ENCODE measurements around the gene ARL10.

The ARL10 gene

GRCh38 chr5:176383961-176384360 is 18.7 kb downstream of the ARL10 start:
- FAIRE-seq: no peak
- no peak for TF ChIP-seq POLR2A (IDR thresholded peaks at IDR 0.05; ENCODE audit: low read depth, low read length)
- no peak for TF ChIP-seq POLR2AphosphoS5 (IDR thresholded peaks at IDR 0.05; ENCODE audit: low read depth, low read length)
- no peak for TF ChIP-seq TAF1 (IDR thresholded peaks at IDR 0.05; ENCODE audit: borderline replicate concordance, low read depth, low read length)
- DNase-seq (ENCODE audit: insufficient read length): no peak

DNA sequence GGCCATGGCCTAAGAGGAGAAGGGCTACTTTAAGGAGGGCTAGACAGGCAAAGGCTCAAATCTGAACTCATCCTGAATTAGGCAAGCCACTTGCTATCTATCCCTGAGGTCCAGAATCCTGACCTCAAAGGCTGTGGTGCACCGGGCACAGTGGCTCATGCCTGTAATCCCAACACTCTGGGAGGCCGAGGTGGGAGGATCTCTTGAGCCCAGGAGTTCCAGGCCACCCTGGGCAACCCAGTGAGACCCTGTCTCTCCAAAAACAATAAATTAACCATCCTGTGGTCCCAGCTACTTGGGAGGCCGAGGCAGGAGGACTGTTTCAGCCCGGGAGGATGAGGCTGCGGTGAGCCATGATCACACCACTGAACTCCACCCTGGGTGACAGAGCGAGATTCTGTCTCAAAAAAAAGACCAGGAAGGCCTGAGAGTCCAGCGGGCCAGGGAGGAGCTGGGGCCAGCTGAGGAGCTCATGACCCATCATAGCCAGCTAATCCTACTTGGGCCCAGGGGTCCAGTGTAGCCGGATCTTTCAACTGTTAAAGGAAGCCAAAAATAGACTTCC is 19.2 kb downstream of the ARL10 start:
- DNase-seq (ENCODE audit: insufficient read length): no peak
- TF ChIP-seq TAF1 (IDR thresholded peaks at IDR 0.05; ENCODE audit: borderline replicate concordance, low read depth, low read length): no peak
- FAIRE-seq: no peak

DNA sequence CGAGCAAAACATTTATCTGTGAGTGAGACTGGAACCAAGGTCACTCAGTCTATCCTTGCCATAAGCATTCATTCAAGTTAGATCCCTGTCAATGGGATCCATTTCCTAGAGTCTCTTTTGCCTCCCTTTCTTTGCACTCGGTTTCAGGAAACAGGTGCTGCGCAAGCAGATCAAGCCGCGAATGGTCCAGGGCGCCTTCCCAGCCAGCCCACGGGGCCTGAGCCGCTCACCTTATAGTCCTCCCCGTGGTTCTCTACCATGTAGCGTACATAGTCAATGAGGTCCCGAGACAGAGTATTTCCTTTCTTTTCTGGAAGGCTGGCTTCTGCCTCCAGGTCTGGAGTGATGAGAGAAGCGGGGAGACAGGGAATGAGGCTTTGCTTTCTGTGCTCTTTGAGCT is 19.7 kb downstream of the ARL10 start:
- no peak for DNase-seq (ENCODE audit: insufficient read length)
- no peak for FAIRE-seq
- TF ChIP-seq POLR2AphosphoS5 (IDR thresholded peaks at IDR 0.05; ENCODE audit: low read depth, low read length) (no peak), POLR2A (IDR thresholded peaks at IDR 0.05; ENCODE audit: low read depth, low read length) (no peak), TAF1 (IDR thresholded peaks at IDR 0.05; ENCODE audit: borderline replicate concordance, low read depth, low read length) (no peak)

- no peak for TF ChIP-seq POLR2AphosphoS5 (IDR thresholded peaks at IDR 0.05; ENCODE audit: low read depth, low read length)
- TF ChIP-seq POLR2A (IDR thresholded peaks at IDR 0.05; ENCODE audit: low read depth, low read length): no peak
- TF ChIP-seq TAF1 (IDR thresholded peaks at IDR 0.05; ENCODE audit: borderline replicate concordance, low read depth, low read length): no peak
- no peak for FAIRE-seq
- DNase-seq (ENCODE audit: insufficient read length): no peak
Observed at GRCh38 chr5:176386491-176386890, 21.2 kb downstream of the ARL10 start.

GRCh38 chr5:176387384-176387925 is 22.2 kb downstream of the ARL10 start:
- DNase-seq (ENCODE audit: insufficient read length) (no peak), FAIRE-seq (peak; percentile 36)
- no peak for TF ChIP-seq POLR2A (IDR thresholded peaks at IDR 0.05; ENCODE audit: low read depth, low read length)
- TF ChIP-seq POLR2AphosphoS5 (IDR thresholded peaks at IDR 0.05; ENCODE audit: low read depth, low read length): no peak
- no peak for TF ChIP-seq TAF1 (IDR thresholded peaks at IDR 0.05; ENCODE audit: borderline replicate concordance, low read depth, low read length)

- no peak for DNase-seq (ENCODE audit: insufficient read length)
- TF ChIP-seq POLR2A (IDR thresholded peaks at IDR 0.05; ENCODE audit: low read depth, low read length) (no peak), TAF1 (IDR thresholded peaks at IDR 0.05; ENCODE audit: borderline replicate concordance, low read depth, low read length) (no peak), POLR2AphosphoS5 (IDR thresholded peaks at IDR 0.05; ENCODE audit: low read depth, low read length) (no peak; the same call in 1 of the 2 replicates)
- FAIRE-seq: peak; percentile 38
Observed at GRCh38 chr5:176388003-176388443, 22.7 kb downstream of the ARL10 start.

- peak; percentile 98 for FAIRE-seq
- DNase-seq (ENCODE audit: insufficient read length): peak; percentile 91
- peak; percentile 67; the same call in 1 of the 2 replicates for TF ChIP-seq TAF1 (IDR thresholded peaks at IDR 0.05; ENCODE audit: borderline replicate concordance, low read depth, low read length)
- TF ChIP-seq POLR2AphosphoS5 (IDR thresholded peaks at IDR 0.05; ENCODE audit: low read depth, low read length): peak; percentile 87
- TF ChIP-seq POLR2A (IDR thresholded peaks at IDR 0.05; ENCODE audit: low read depth, low read length): peak; percentile 91
Observed at GRCh38 chr5:176388444-176389134, 23.3 kb downstream of the ARL10 start, which contains the start of the genes HIGD2A and NOP16. Gene HIGD2A, plus strand, starts transcription at chr5:176388751. Its CDS starts 69 bp downstream, at chr5:176388820. Gene NOP16, minus strand, starts transcription at chr5:176388598. Its CDS starts 59 bp downstream, at chr5:176388539.

DNA sequence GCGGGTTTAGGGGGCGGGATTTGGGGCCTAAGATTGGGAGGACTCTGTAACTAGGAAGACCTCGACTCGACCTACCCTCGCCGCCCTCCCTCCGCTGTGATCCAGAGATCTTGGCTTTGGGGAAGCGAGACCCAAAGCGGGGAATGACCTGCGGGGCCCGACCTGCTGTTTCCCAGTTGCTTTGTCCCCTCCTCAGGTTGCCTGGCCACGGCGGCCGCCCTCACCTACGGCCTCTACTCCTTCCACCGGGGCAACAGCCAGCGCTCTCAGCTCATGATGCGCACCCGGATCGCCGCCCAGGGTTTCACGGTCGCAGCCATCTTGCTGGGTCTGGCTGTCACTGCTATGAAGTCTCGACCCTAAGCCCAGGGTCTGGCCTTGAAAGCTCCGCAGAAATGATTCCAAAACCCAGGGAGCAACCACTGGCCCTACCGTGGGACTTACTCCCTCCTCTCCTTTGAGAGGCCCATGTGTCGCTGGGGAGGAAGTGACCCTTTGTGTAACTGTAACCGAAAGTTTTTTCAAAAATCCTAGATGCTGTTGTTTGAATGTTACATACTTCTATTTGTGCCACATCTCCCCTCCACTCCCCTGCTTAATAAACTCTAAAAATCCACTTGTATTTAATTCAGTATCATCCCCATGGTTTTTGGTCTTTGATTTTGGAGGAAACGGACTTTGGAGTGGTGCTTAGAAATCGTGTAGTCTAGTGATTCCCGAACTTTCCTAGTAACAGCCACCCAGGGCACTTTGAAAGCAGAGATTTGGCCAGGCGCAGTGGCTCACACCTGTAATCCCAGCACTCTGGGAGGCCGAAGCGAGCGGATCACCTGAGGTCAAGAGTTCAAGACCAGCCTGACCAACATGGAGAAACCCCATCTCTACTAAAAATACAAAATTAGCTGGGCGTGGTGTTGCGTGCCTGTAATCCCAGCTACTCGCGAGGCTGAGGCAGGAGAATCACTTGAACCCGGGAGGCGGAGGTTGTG is 24.1 kb downstream of the ARL10 start:
- no peak for FAIRE-seq
- DNase-seq (ENCODE audit: insufficient read length): no peak
- peak; percentile 49; the same call in 1 of the 2 replicates for TF ChIP-seq TAF1 (IDR thresholded peaks at IDR 0.05; ENCODE audit: borderline replicate concordance, low read depth, low read length)
- peak; percentile 87 for TF ChIP-seq POLR2AphosphoS5 (IDR thresholded peaks at IDR 0.05; ENCODE audit: low read depth, low read length)
- peak; percentile 76 for TF ChIP-seq POLR2A (IDR thresholded peaks at IDR 0.05; ENCODE audit: low read depth, low read length)

- DNase-seq (ENCODE audit: insufficient read length): no peak
- FAIRE-seq: no peak
- TF ChIP-seq POLR2A (IDR thresholded peaks at IDR 0.05; ENCODE audit: low read depth, low read length) (0 out of 2 replicates have a peak, but pooled peaks have one; percentile 2), TAF1 (IDR thresholded peaks at IDR 0.05; ENCODE audit: borderline replicate concordance, low read depth, low read length) (no peak), POLR2AphosphoS5 (IDR thresholded peaks at IDR 0.05; ENCODE audit: low read depth, low read length) (no peak)
Observed at GRCh38 chr5:176391479-176391878, 26.2 kb downstream of the ARL10 start.

DNA sequence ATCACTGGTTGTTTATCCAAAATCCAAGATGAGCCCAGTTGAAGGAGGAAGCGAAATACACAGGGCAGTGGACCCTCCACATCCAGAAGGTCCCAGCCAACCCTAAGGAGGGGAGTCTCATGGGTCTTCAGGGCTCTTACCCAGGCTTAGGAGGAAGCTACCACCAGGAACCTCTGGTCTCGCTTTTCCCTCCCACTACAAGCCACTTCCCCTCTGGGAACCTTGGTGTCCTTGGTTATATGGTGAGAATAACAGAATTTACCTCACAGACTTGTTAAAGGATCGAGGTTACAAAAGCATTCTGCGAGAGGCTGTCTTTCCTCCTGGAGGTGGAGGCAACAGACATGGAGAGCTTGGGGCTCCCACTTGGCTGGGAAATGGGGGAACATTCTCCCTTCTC is 26.7 kb downstream of the ARL10 start:
- FAIRE-seq: no peak
- DNase-seq (ENCODE audit: insufficient read length): no peak
- TF ChIP-seq POLR2AphosphoS5 (IDR thresholded peaks at IDR 0.05; ENCODE audit: low read depth, low read length) (no peak), POLR2A (IDR thresholded peaks at IDR 0.05; ENCODE audit: low read depth, low read length) (no peak), TAF1 (IDR thresholded peaks at IDR 0.05; ENCODE audit: borderline replicate concordance, low read depth, low read length) (no peak)

DNA sequence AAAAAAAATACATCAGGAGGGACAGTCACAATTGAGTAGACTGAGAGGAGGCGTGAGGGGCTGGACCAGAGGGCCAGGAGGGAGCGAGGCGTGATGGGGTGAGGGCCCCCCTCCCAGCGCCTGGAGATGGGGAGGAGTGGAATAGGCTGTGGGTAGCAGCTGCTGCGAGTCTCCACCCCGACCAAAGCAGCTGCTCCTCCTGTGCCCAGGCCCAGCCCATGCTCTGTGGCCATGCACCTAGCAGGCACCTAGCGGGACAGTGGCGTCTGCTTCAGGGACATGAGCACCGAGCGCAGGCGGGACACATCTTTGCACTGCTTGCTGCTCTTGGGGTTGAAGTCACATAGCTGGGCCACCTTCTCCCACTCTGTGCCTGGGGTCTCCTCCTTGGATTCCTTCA is 27.2 kb downstream of the ARL10 start:
- FAIRE-seq (no peak), DNase-seq (ENCODE audit: insufficient read length) (no peak)
- TF ChIP-seq POLR2A (IDR thresholded peaks at IDR 0.05; ENCODE audit: low read depth, low read length): no peak
- TF ChIP-seq POLR2AphosphoS5 (IDR thresholded peaks at IDR 0.05; ENCODE audit: low read depth, low read length): no peak
- TF ChIP-seq TAF1 (IDR thresholded peaks at IDR 0.05; ENCODE audit: borderline replicate concordance, low read depth, low read length): no peak

Data from GM12892 (cell line).